Chondrocyte (in vitro differentiated cells): ENCODE results near the gene ORC6. TPM values are rescaled to one million over a fixed set of nuclear protein-coding genes. Genes with fewer than 3 reads are reported as not detected.

ENCODE experiments used
- DNase-seq: peaks from one replicate; pipeline ENCODE4 v3.0.0; 2021; ENCODE audit warnings: mixed read lengths, low spot score
- H3K27ac Mint-ChIP-seq: one replicate; pipeline ENCODE4 v1.8.0; 2021; ENCODE audit warnings: mild to moderate bottlenecking, moderate library complexity, mixed read lengths; ENCODE audit not compliant: unreplicated experiment
- H3K27me3 Mint-ChIP-seq: 2 replicates; pipeline ENCODE4 v1.8.0; 2021; ENCODE audit warnings: low read depth, mixed read lengths
- H3K36me3 Mint-ChIP-seq: 2 replicates; pipeline ENCODE4 v1.8.0; 2021; ENCODE audit warnings: low read depth, mixed read lengths
- H3K4me1 Mint-ChIP-seq: 2 replicates; pipeline ENCODE4 v1.8.0; 2021; ENCODE audit warnings: low read depth, mild to moderate bottlenecking, mixed read lengths
- H3K4me3 Mint-ChIP-seq: one replicate; pipeline ENCODE4 v1.8.0; 2021; ENCODE audit warnings: mild to moderate bottlenecking, moderate library complexity, mixed read lengths; ENCODE audit not compliant: unreplicated experiment
- H3K9me3 Mint-ChIP-seq: 2 replicates; pipeline ENCODE4 v1.8.0; 2021; ENCODE audit warnings: low read depth, mixed read lengths
- total RNA-seq: library from RNA; stranded (reverse); gene quantifications from 3 replicates; pipeline ENCODE4 v1.2.1, GENCODE V29; 2021
- TF ChIP-seq, protein P1 (sequence below): fragments of 200-600 bp; sonication (generic); IDR thresholded peaks from 2 replicates; pipeline ENCODE4 v1.5.0; 2021; ENCODE audit warnings: antibody characterized with exemption, mild to moderate bottlenecking, moderate library complexity

The ORC6 gene
- total RNA-seq, 1 donor from 2014 or later = 6.7 TPM

DNA sequence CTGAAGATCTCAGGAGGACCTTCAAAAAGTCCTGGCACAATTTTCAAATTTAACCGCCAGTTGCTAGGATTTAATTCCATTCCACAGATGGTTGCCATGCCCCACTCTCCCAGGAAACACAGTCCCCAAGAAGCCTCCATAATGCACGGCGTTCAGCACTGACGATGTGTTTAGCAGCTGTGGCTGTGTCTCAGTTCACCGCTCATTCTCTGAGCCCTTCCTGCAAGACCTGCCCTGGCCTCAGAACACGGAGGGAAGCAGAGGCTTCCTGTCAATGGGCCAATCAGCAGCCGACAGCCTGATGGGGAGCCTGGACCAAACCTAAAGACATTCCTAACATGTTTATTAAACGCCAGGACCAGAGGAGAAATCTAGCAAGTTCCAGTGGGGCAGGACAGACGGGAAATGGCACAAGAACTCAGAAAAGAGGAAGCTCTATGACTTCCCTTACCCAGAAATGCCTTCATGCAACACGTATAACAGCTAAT lies 53.8 kb downstream of the ORC6 start:
- Mint-ChIP-seq H3K27ac (peak overlapping the region; percentile 0), H3K27me3 (no peaks in the 10 kb centered on the region), H3K4me3 (no peak overlapping the region), H3K9me3 (no peaks in the 10 kb centered on the region), H3K4me1 (peaks cover 10% of the 10 kb centered on the region), H3K36me3 (no peaks in the 10 kb centered on the region)
- TF ChIP-seq, protein P1, sequence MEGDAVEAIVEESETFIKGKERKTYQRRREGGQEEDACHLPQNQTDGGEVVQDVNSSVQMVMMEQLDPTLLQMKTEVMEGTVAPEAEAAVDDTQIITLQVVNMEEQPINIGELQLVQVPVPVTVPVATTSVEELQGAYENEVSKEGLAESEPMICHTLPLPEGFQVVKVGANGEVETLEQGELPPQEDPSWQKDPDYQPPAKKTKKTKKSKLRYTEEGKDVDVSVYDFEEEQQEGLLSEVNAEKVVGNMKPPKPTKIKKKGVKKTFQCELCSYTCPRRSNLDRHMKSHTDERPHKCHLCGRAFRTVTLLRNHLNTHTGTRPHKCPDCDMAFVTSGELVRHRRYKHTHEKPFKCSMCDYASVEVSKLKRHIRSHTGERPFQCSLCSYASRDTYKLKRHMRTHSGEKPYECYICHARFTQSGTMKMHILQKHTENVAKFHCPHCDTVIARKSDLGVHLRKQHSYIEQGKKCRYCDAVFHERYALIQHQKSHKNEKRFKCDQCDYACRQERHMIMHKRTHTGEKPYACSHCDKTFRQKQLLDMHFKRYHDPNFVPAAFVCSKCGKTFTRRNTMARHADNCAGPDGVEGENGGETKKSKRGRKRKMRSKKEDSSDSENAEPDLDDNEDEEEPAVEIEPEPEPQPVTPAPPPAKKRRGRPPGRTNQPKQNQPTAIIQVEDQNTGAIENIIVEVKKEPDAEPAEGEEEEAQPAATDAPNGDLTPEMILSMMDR = no peak
- DNase-seq = no peak

DNA sequence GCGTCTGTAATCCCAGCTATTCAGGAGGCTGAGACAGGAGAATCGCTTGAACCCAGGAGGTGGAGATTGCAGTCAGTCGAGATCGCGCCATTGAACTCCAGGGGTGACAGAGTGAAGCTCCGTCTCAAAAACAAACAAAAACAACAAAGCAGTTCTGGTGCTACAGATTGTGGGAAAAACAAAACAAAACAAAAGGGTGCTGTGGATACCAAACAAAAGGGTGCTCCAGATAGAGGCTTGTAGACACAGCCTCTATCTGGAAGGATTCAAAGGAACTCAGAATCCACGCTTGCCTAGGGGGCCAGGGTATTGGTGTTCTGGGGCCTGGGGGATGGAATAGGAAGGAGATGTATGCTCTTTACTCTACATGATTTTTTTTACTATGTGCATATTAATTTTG lies 56.2 kb downstream of the ORC6 start:
- no peak overlapping the region for H3K4me3 Mint-ChIP-seq
- no peaks in the 10 kb centered on the region for H3K36me3 Mint-ChIP-seq

DNA sequence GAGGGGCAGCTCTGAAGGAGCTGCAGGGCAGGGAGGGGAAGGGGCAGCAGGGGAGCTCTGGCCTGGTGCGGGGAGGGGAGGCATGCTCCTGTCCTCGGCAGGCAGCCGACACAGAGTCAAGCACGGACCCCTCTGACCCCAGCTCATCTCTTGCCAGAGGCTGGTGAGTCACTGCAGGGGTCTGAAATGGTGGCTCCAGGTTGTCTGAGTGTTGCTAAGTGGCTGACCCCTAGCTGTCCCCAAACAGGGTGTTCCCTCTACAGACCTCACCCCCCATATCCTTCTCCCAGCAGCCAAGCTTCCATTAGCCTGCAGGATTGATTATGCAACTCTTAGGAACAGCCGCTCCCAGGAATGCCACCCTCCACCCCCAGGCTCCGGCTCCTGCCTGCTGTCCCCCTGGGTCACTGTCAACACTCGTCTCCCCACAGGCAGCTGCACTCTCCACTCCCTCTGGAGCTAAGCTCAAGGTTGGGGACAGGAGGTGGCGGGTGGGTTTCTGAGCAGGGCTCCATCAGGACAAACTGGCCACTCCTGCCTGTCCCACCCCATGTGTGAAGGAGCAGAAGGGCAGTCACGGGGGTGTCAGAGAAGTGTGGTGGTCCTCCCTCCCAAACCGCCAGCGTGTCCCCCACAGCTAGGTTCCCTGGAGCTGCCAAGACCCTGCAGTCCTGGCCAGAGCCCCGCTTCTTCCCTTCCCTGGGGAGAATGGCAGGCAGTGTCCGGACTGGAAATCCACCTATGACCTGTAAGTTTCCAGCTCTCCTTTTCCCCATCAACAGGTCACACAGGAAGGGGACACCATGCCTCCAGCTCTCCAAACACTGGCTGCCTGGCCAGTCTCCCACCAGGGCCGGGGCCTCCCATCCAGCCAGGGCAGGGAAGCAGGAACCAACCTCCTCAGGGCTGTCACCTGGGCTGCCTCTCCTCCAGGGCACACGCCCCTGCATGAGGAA lies 57.6 kb downstream of the ORC6 start:
- Mint-ChIP-seq H3K27me3 (no peaks in the 10 kb centered on the region), H3K4me3 (no peak overlapping the region), H3K4me1 (peaks cover 20% of the 10 kb centered on the region), H3K27ac (no peak overlapping the region), H3K9me3 (no peaks in the 10 kb centered on the region), H3K36me3 (no peaks in the 10 kb centered on the region)
- DNase-seq = no peak
- TF ChIP-seq, protein P1 = no peak

More for the DNA sequence above, 56.2 kb downstream of the ORC6 start:
- Mint-ChIP-seq H3K27ac (no peak overlapping the region), H3K9me3 (no peaks in the 10 kb centered on the region), H3K4me1 (peaks cover 20% of the 10 kb centered on the region), H3K27me3 (no peaks in the 10 kb centered on the region)
- TF ChIP-seq, protein P1 = no peak
- DNase-seq = no peak

Other genes starting within 250 kb of the ORC6 start
- 6.4 to 10.3 TPM (median 6.9 TPM) in 3 replicates for gene SHCBP1, start 68.3 kb upstream of the ORC6 start, total RNA-seq
- 105 to 115 TPM (median 112 TPM) in 3 replicates for gene VPS35, start 481 bp upstream of the ORC6 start, total RNA-seq
- gene MYLK3, start 58.7 kb downstream of the ORC6 start, total RNA-seq = 0.05 to 0.65 TPM (median 0.32 TPM) in 3 replicates
- gene C16orf87, start 141.5 kb downstream of the ORC6 start, total RNA-seq = 15.3 to 19.1 TPM (median 17.7 TPM) in 3 replicates
- gene GPT2, start 194.7 kb downstream of the ORC6 start, total RNA-seq = 35.1 to 67.1 TPM (median 59.6 TPM) in 3 replicates